Endothelial cell of umbilical vein (primary cell): Measurements from ENCODE around the gene SLC6A1. TPM values are rescaled to one million over a fixed set of nuclear protein-coding genes. Genes with fewer than 3 reads are reported as not detected.

Experiments used
- BruUV-seq: library from RNA; stranded (reverse); fragments of 400-500 nt; replicated peaks from 2 replicates; lab custom pipeline; 2021; lab: Mats Ljungman, UMichigan
- CTCF ChIA-PET: fragments of 300-600, 350-600 bp; sonication (Branson Sonifier 250); formaldehyde crosslinking; loops from one replicate; lab custom pipeline; 2021; ENCODE audit warnings: antibody characterized with exemption, inconsistent platforms; lab: Charles Lee
- POLR2A ChIA-PET: fragments of 300-600, 350-600 bp; sonication (Branson Sonifier 250); formaldehyde crosslinking; loops from one replicate; lab custom pipeline; 2021; ENCODE audit warnings: antibody characterized with exemption, inconsistent platforms; lab: Charles Lee
- DNase-seq: peaks from one replicate; pipeline ENCODE4 v3.0.0-alpha.2; 2011; ENCODE audit warnings: low read depth, low spot score
- FAIRE-seq: peaks from 2 replicates; lab custom pipeline; 2011; peaks lifted over from hg19 to GRCh38; lab: Jason Lieb, UNC
- H2AFZ ChIP-seq: 2 replicates; pipeline ENCODE4 v1.6.0; 2012; ENCODE audit warnings: low read depth, low read length, control low read depth, inconsistent platforms
- H3K27ac ChIP-seq: 2 replicates; pipeline ENCODE4 v1.5.1; 2011; ENCODE audit warnings: low read depth, mild to moderate bottlenecking, control low read depth, low read length, moderate library complexity; ENCODE audit not compliant: insufficient read depth
- H3K27me3 ChIP-seq, 2 experiments: 2 replicates each; pipeline versions ENCODE4 v1.6.0 to v1.6.1; 2011; ENCODE audit warnings: low read length in 2 of 2, mixed read lengths in 1 of 2; ENCODE audit not compliant: control insufficient read depth in 2 of 2, insufficient read depth in 2 of 2
- H3K36me3 ChIP-seq, 2 experiments: 2 replicates in 1 of 2; 3 replicates in 1 of 2; pipeline ENCODE4 v1.5.1; 2011; ENCODE audit warnings: low read length in 2 of 2, mild to moderate bottlenecking in 1 of 2, moderate library complexity in 1 of 2; ENCODE audit not compliant: control insufficient read depth in 2 of 2, insufficient read depth in 2 of 2; ENCODE audit errors: extremely low read depth in 1 of 2
- H3K4me1 ChIP-seq: 3 replicates; pipeline ENCODE4 v1.5.1; 2011; ENCODE audit warnings: mild to moderate bottlenecking, low read length; ENCODE audit not compliant: control insufficient read depth, insufficient read depth; ENCODE audit errors: extremely low read depth
- H3K4me2 ChIP-seq: 2 replicates; pipeline ENCODE4 v1.6.1; 2011; ENCODE audit warnings: low read length, control low read depth, mixed read lengths; ENCODE audit not compliant: insufficient read depth
- H3K4me3 ChIP-seq, 3 experiments: fragments of 200-600 bp in 1 of 3; sonication (generic), shearing (Covaris generic) in 1 of 3; replicated peaks in 1 of 3; 2 replicates each; pipeline ENCODE4 v1.5.1; 2011 to 2016; ENCODE audit warnings: control low read depth in 3 of 3, low read length in 3 of 3, mild to moderate bottlenecking in 2 of 3, inconsistent platforms in 1 of 3, low read depth in 1 of 3, moderate library complexity in 1 of 3; ENCODE audit not compliant: insufficient read depth in 1 of 3
- H3K79me2 ChIP-seq: 2 replicates; pipeline ENCODE4 v1.6.0; 2012; ENCODE audit warnings: low read length, inconsistent platforms; ENCODE audit not compliant: control insufficient read depth, insufficient read depth
- H3K9ac ChIP-seq: replicated peaks from 2 replicates; pipeline ENCODE3; 2011; ENCODE audit warnings: low read length, control low read depth; ENCODE audit not compliant: insufficient read depth; ENCODE audit errors: extremely low read depth
- H3K9me1 ChIP-seq: replicated peaks from 3 replicates; pipeline ENCODE4 v1.6.0; 2011; ENCODE audit warnings: mild to moderate bottlenecking, low read length; ENCODE audit not compliant: control insufficient read depth, insufficient read depth; ENCODE audit errors: extremely low read depth
- H3K9me3 ChIP-seq: replicated peaks from 2 replicates; pipeline ENCODE4 v1.5.1; 2012; ENCODE audit warnings: low read length, inconsistent platforms; ENCODE audit not compliant: control insufficient read depth, insufficient read depth
- H4K20me1 ChIP-seq: replicated peaks from 2 replicates; pipeline ENCODE3; 2011; ENCODE audit warnings: mild to moderate bottlenecking, low read length; ENCODE audit not compliant: control insufficient read depth, insufficient read depth; ENCODE audit errors: extremely low read depth
- CTCF ChIP-seq, 2 donors: IDR thresholded peaks; 1 replicate in 1 of 2; 2 replicates in 1 of 2; pipeline ENCODE4 v1.5.1; 2011; ENCODE audit warnings: low read length in 2 of 2, mild to moderate bottlenecking in 2 of 2, moderate library complexity in 2 of 2, control low read depth in 1 of 2, inconsistent platforms in 1 of 2, low read depth in 1 of 2; ENCODE audit not compliant: insufficient read depth in 1 of 2; ENCODE audit errors: extremely low read depth in 1 of 2
- EZH2 ChIP-seq: IDR thresholded peaks from 2 replicates; pipeline ENCODE4 v1.6.1; 2012; ENCODE audit warnings: borderline replicate concordance, low read depth, mild to moderate bottlenecking, moderate library complexity, low read length, inconsistent platforms; ENCODE audit not compliant: severe bottlenecking
- FOS ChIP-seq: IDR thresholded peaks from 2 replicates; pipeline ENCODE4 v1.6.1; 2011; ENCODE audit warnings: mild to moderate bottlenecking, low read length, moderate library complexity, borderline replicate concordance; ENCODE audit not compliant: insufficient read depth
- GATA2 ChIP-seq: IDR thresholded peaks from 2 replicates; pipeline ENCODE4 v1.7.0; 2011; ENCODE audit warnings: low read depth, mild to moderate bottlenecking, moderate library complexity, mixed read lengths, low read length; ENCODE audit not compliant: insufficient read length, insufficient read depth
- JUN ChIP-seq: IDR thresholded peaks from 2 replicates; pipeline ENCODE4 v1.6.1; 2011; ENCODE audit warnings: borderline replicate concordance, low read depth; ENCODE audit not compliant: insufficient read length, insufficient read depth
- MAX ChIP-seq: IDR thresholded peaks from 2 replicates; pipeline ENCODE4 v1.6.1; 2011; ENCODE audit not compliant: insufficient read depth, insufficient read length
- MYC ChIP-seq: IDR thresholded peaks from one replicate; pipeline ENCODE4 v1.6.1; 2011; ENCODE audit warnings: mild to moderate bottlenecking, low read depth, low read length
- POLR2A ChIP-seq: IDR thresholded peaks from 2 replicates; pipeline ENCODE4 v1.6.1; 2012; ENCODE audit warnings: low read depth, mild to moderate bottlenecking, control low read depth, low read length
- POLR2AphosphoS5 ChIP-seq: IDR thresholded peaks from 2 replicates; pipeline ENCODE4 v1.6.1; 2012; ENCODE audit warnings: low read depth, mild to moderate bottlenecking, control low read depth, low read length, moderate library complexity; ENCODE audit not compliant: insufficient read depth
- dilution Hi-C: fragments of 300-500 bp; cut with MboI; formaldehyde crosslinking; loops from one replicate; pipeline ENCODE4 v1.15.0; 2019; ENCODE audit warnings: low sequenced_read_pairs; ENCODE audit not compliant: extremely low pct_ligation_motif_present
- intact Hi-C: fragments of 100-400 bp; cut with micrococcal nuclease; formaldehyde crosslinking; loops from one replicate; pipeline ENCODE4 v1.10.0; 2022
- polyA plus RNA-seq, 4 experiments: library from polyadenylated mRNA; depleted of rRNA in 3 of 4; stranded (reverse) in 3 of 4; unstranded in 1 of 4; fragments of >200 nt; gene quantifications; 2 replicates each; pipeline versions ENCODE4 v1.2.1 to v1.2.3, GENCODE V29; 2011 to 2012; ENCODE audit warnings: missing spikeins in 1 of 4
- total RNA-seq: library from RNA; stranded (reverse); gene quantifications from 2 replicates; pipeline ENCODE4 v1.2.3, GENCODE V29; 2021

SLC6A1 gene
- total and polyA plus RNA-seq, 2 donors (not counting 3 experiments of a cell fraction or from before 2014, with no cell fraction given), result not detected

GRCh38 chr3:10978956-10979355 lies 13.6 kb upstream of the SLC6A1 start:
- DNase-seq (no peak), FAIRE-seq (no peak)
- no peak overlapping the region for H3K4me3 ChIP-seq
- H4K20me1 ChIP-seq, result no peaks in the 10 kb centered on the region
- no peaks in the 10 kb centered on the region for H3K9me1 ChIP-seq
- intact Hi-C loops, result no loop called here
- BruUV-seq, result no TSS peak
- no peaks in the 10 kb centered on the region for H3K9me3 ChIP-seq
- peaks cover 4 to 15% of the 10 kb centered on the region in 2 experiments for H3K27me3 ChIP-seq
- no peaks in the 10 kb centered on the region for H3K36me3 ChIP-seq
- no peak overlapping the region for H3K27ac ChIP-seq
- CTCF ChIA-PET, result no interaction called here
- POLR2A ChIA-PET, result no interaction called here
- H3K4me2 ChIP-seq, result no peak overlapping the region
- TF ChIP-seq MYC (no peak), MAX (no peak), CTCF (IDR thresholded peaks at IDR 0.05; ENCODE audit: extremely low read depth in 1 of 2, insufficient read depth in 1 of 2, low read depth in 1 of 2, low read length in 2 of 2) (no peak), POLR2A (no peak), GATA2 (no peak), FOS (no peak)
- H3K79me2 ChIP-seq, result no peaks in the 10 kb centered on the region
- H3K9ac ChIP-seq, result no peak overlapping the region
- H3K4me1 ChIP-seq, result peaks cover 3% of the 10 kb centered on the region
- no peak overlapping the region for H2AFZ ChIP-seq
- dilution Hi-C loops, result no loop called here

GRCh38 chr3:10980312-10980711 lies 12.2 kb upstream of the SLC6A1 start:
- Histone ChIP-seq H3K9me1 (no peaks in the 10 kb centered on the region), H3K27me3 (peaks cover 4 to 15% of the 10 kb centered on the region in 2 experiments), H3K4me1 (peaks cover 3% of the 10 kb centered on the region), H4K20me1 (no peaks in the 10 kb centered on the region), H3K4me3 (no peak overlapping the region), H2AFZ (no peak overlapping the region), H3K79me2 (no peaks in the 10 kb centered on the region), H3K9me3 (no peaks in the 10 kb centered on the region), H3K4me2 (no peak overlapping the region), H3K9ac (no peak overlapping the region), H3K36me3 (no peaks in the 10 kb centered on the region), H3K27ac (no peak overlapping the region)
- no peak for FAIRE-seq
- BruUV-seq, result no TSS peak
- intact Hi-C loops, result no loop called here
- dilution Hi-C loops, result no loop called here
- TF ChIP-seq POLR2A, result no peak
- TF ChIP-seq GATA2, result no peak
- no peak for TF ChIP-seq MYC
- TF ChIP-seq JUN, result no peak
- no peak for TF ChIP-seq POLR2AphosphoS5
- no peak for TF ChIP-seq CTCF (IDR thresholded peaks at IDR 0.05; ENCODE audit: extremely low read depth in 1 of 2, insufficient read depth in 1 of 2, low read depth in 1 of 2, low read length in 2 of 2)
- TF ChIP-seq EZH2, result no peak
- TF ChIP-seq FOS, result no peak
- TF ChIP-seq MAX, result no peak
- CTCF ChIA-PET, result interaction anchor here (1.0 kb wide), 1 partner anchor 35 kb away, joined by 3 read pairs; no protein-coding TSS in a partner anchor
- POLR2A ChIA-PET, result no interaction called here
- DNase-seq, result peak; percentile 14
